Measurements from ENCODE around the gene CCL11.

- TF ChIP-seq, protein P1, sequence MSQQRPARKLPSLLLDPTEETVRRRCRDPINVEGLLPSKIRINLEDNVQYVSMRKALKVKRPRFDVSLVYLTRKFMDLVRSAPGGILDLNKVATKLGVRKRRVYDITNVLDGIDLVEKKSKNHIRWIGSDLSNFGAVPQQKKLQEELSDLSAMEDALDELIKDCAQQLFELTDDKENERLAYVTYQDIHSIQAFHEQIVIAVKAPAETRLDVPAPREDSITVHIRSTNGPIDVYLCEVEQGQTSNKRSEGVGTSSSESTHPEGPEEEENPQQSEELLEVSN (IDR thresholded peaks at IDR 0.05; ENCODE audit: borderline replicate concordance, low read depth): no peak
- TF ChIP-seq POLR2A (IDR thresholded peaks at IDR 0.05; ENCODE audit: low read length): no peak
- TF ChIP-seq, protein P2, sequence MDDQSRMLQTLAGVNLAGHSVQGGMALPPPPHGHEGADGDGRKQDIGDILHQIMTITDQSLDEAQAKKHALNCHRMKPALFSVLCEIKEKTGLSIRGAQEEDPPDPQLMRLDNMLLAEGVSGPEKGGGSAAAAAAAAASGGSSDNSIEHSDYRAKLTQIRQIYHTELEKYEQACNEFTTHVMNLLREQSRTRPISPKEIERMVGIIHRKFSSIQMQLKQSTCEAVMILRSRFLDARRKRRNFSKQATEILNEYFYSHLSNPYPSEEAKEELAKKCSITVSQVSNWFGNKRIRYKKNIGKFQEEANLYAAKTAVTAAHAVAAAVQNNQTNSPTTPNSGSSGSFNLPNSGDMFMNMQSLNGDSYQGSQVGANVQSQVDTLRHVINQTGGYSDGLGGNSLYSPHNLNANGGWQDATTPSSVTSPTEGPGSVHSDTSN (IDR thresholded peaks at IDR 0.05): no peak
- TF ChIP-seq CTCF (IDR thresholded peaks at IDR 0.05): no peak
- no peak for TF ChIP-seq EP300 (IDR thresholded peaks at IDR 0.05)
- no peak for TF ChIP-seq HOXB13 (CRISPR knock-in tag; IDR thresholded peaks at IDR 0.05; ENCODE audit: low read depth)
These were observed 18.1 kb downstream of the CCL11 start for GRCh38 chr17:34303606-34304005.

Measured in A549 (cell line).